IMR-90 (cell line): ENCODE results near the gene MOSPD3.

Experiments
- BHLHE40 ChIP-seq: fragments of 150-350 bp; IDR thresholded peaks from 2 replicates; pipeline ENCODE4 v1.6.1; 2016; ENCODE audit warnings: mild to moderate bottlenecking, low read depth, low read length
- CHD1 ChIP-seq: IDR thresholded peaks from 2 replicates; pipeline ENCODE4 v1.6.1; 2012; ENCODE audit warnings: low read depth, low read length, improper control_type of control experiment
- MAFK ChIP-seq: IDR thresholded peaks from 2 replicates; pipeline ENCODE4 v1.6.1; 2012; ENCODE audit warnings: low read depth, low read length, improper control_type of control experiment
- NFE2L2 ChIP-seq: fragments of 150-350 bp; IDR thresholded peaks from 2 replicates; pipeline ENCODE4 v1.6.1; 2016; ENCODE audit warnings: low read depth, mild to moderate bottlenecking, low read length
- POLR2A ChIP-seq: IDR thresholded peaks from 2 replicates; pipeline ENCODE4 v1.6.1; 2012; ENCODE audit warnings: mild to moderate bottlenecking, low read depth, low read length
- RAD21 ChIP-seq: IDR thresholded peaks from 2 replicates; pipeline ENCODE4 v1.6.1; 2012; ENCODE audit warnings: low read length, improper control_type of control experiment
- TF ChIP-seq, protein P1 (sequence below): fragments of 150-350 bp; IDR thresholded peaks from 2 replicates; pipeline ENCODE4 v1.6.1; 2017; ENCODE audit warnings: mild to moderate bottlenecking, antibody characterized with exemption, low read length, low read depth
- TF ChIP-seq, protein P2 (sequence below): conservative IDR thresholded peaks from 2 replicates; pipeline ENCODE4 v1.5.1; 2012; ENCODE audit warnings: mild to moderate bottlenecking, low read depth, low read length, improper control_type of control experiment
- TF ChIP-seq, protein P3 (sequence below): fragments of 150-350 bp; IDR thresholded peaks from 2 replicates; pipeline ENCODE4 v1.6.1; 2016; ENCODE audit warnings: low read depth, mild to moderate bottlenecking, low read length, moderate library complexity, borderline replicate concordance

DNA sequence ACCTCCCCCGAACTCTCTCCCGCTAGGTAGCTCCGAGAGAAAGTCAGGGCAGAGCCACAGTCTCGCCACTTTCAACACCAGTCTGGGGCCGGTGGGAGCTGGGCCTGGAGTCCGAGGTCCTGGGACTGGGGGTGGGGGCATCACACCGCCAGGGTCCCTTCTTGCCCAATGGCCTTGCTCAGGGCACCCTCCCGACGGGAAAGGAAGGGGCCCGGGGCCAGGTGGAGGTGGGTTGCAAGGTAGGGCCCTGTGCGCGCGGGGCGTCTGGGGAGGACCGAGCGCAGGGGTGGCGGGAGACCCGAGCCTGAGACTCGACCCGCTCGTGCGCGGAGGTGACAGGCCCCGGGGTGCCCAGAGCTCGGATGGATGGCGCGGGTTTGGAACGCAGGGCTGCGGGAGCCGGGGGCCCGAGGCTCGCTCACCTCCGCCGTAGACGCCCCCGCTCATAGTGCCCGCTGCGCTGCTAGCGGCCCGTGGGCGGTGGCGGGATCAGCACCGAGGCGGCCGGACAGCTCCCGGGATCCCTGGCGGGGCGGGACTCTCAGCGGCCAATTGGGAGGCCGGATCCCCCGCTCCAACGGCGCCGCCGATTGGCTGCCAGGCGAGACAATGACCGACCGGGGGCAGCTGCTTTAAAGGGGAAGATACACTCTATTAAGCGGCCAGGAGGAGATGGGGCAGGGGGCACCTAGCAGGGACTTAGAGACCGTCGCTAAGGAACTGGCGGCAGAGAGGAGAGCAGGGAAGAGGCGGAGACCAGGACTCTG is 43.8 kb downstream of the MOSPD3 start, which contains the start of gene ACTL6B:
- TF ChIP-seq RAD21 (no peak), CHD1 (no peak), POLR2A (no peak), BHLHE40 (no peak), MAFK (no peak), NFE2L2 (no peak)
- TF ChIP-seq, protein P1, sequence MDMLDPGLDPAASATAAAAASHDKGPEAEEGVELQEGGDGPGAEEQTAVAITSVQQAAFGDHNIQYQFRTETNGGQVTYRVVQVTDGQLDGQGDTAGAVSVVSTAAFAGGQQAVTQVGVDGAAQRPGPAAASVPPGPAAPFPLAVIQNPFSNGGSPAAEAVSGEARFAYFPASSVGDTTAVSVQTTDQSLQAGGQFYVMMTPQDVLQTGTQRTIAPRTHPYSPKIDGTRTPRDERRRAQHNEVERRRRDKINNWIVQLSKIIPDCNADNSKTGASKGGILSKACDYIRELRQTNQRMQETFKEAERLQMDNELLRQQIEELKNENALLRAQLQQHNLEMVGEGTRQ = no peak
- TF ChIP-seq, protein P2, sequence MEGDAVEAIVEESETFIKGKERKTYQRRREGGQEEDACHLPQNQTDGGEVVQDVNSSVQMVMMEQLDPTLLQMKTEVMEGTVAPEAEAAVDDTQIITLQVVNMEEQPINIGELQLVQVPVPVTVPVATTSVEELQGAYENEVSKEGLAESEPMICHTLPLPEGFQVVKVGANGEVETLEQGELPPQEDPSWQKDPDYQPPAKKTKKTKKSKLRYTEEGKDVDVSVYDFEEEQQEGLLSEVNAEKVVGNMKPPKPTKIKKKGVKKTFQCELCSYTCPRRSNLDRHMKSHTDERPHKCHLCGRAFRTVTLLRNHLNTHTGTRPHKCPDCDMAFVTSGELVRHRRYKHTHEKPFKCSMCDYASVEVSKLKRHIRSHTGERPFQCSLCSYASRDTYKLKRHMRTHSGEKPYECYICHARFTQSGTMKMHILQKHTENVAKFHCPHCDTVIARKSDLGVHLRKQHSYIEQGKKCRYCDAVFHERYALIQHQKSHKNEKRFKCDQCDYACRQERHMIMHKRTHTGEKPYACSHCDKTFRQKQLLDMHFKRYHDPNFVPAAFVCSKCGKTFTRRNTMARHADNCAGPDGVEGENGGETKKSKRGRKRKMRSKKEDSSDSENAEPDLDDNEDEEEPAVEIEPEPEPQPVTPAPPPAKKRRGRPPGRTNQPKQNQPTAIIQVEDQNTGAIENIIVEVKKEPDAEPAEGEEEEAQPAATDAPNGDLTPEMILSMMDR = no peak
- TF ChIP-seq, protein P3, sequence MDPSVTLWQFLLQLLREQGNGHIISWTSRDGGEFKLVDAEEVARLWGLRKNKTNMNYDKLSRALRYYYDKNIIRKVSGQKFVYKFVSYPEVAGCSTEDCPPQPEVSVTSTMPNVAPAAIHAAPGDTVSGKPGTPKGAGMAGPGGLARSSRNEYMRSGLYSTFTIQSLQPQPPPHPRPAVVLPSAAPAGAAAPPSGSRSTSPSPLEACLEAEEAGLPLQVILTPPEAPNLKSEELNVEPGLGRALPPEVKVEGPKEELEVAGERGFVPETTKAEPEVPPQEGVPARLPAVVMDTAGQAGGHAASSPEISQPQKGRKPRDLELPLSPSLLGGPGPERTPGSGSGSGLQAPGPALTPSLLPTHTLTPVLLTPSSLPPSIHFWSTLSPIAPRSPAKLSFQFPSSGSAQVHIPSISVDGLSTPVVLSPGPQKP = no peak
